Ascending aorta (tissue), 2 donors: ENCODE results near the gene OR6C74. TPM values are rescaled to one million over a fixed set of nuclear protein-coding genes. Genes with fewer than 3 reads are reported as not detected.

Source experiments
- DNase-seq, 2 donors: peaks; one replicate each; pipeline ENCODE4 v3.0.0-alpha.2; 2019; ENCODE audit warnings: low spot score in 2 of 2
- H3K27ac ChIP-seq, 2 donors: fragments of 200-600 bp; sonication (generic); one replicate each; pipeline ENCODE4 v1.5.1; 2016 to 2017; ENCODE audit warnings: mild to moderate bottlenecking in 1 of 2
- H3K27me3 ChIP-seq: fragments of 200-600 bp; sonication (generic); one replicate; pipeline ENCODE4 v1.5.1; 2017
- H3K36me3 ChIP-seq, 2 donors: fragments of 200-600 bp; sonication (generic); one replicate each; pipeline ENCODE4 v1.5.1; 2016
- H3K4me1 ChIP-seq, 2 donors: fragments of 200-600 bp; sonication (generic); one replicate each; pipeline ENCODE4 v1.5.1; 2016 to 2017; ENCODE audit warnings: mild to moderate bottlenecking in 1 of 2
- H3K4me3 ChIP-seq, 2 donors: fragments of 200-600 bp; sonication (generic); one replicate each; pipeline ENCODE4 v1.5.1; 2016 to 2017; ENCODE audit warnings: mild to moderate bottlenecking in 1 of 2
- H3K9me3 ChIP-seq, 2 donors: fragments of 200-600 bp; sonication (generic); one replicate each; pipeline ENCODE4 v1.5.1; 2016
- intact Hi-C: fragments of 100-400 bp; cut with DNase I; formaldehyde crosslinking; loops from one replicate; pipeline ENCODE4 v1.15.1; 2023
- total RNA-seq: library from RNA; depleted of rRNA; stranded (reverse); fragments of >200 nt; gene quantifications from one replicate; pipeline ENCODE4 v1.1.0, GENCODE V29; 2016
- TF ChIP-seq, protein P1 (sequence below), 3 experiments: fragments of 200-600 bp in 2 of 3; fragments of 450-650 bp in 1 of 3; sonication (generic) in 2 of 3; IDR thresholded peaks; one replicate each; pipeline ENCODE4 v1.5.1; 2016 to 2019; ENCODE audit warnings: antibody characterized with exemption in 3 of 3, mild to moderate bottlenecking in 1 of 3, moderate library complexity in 1 of 3

Gene OR6C74
- total RNA-seq, 1 donor from 2014 or later, result not detected

DNA sequence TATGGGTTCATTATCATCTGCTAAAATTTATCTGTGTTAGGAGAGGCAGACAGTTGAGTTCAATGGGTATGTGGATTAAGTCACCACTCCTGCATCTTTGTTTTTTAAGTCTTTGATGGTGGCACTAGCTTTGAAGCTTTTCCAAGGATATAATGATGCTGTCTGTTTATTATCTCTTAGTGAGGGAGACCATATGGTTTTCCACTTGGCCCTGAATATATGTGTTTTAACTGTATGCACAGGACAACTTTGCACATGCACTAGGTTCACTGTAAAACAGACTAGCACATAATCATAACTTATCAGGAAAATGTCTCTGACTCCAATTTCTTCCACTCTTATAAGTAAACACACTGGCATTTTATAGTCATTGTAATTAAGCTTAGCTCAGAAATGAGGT, 8.9 kb downstream of the OR6C74 start:
- TF ChIP-seq, protein P1, sequence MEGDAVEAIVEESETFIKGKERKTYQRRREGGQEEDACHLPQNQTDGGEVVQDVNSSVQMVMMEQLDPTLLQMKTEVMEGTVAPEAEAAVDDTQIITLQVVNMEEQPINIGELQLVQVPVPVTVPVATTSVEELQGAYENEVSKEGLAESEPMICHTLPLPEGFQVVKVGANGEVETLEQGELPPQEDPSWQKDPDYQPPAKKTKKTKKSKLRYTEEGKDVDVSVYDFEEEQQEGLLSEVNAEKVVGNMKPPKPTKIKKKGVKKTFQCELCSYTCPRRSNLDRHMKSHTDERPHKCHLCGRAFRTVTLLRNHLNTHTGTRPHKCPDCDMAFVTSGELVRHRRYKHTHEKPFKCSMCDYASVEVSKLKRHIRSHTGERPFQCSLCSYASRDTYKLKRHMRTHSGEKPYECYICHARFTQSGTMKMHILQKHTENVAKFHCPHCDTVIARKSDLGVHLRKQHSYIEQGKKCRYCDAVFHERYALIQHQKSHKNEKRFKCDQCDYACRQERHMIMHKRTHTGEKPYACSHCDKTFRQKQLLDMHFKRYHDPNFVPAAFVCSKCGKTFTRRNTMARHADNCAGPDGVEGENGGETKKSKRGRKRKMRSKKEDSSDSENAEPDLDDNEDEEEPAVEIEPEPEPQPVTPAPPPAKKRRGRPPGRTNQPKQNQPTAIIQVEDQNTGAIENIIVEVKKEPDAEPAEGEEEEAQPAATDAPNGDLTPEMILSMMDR (IDR thresholded peaks at IDR 0.05), result no peak
- no peak overlapping the region for H3K4me3 ChIP-seq
- H3K4me1 ChIP-seq, result no peaks in the 10 kb centered on the region
- no peaks in the 10 kb centered on the region for H3K9me3 ChIP-seq
- no peaks in the 10 kb centered on the region for H3K36me3 ChIP-seq
- H3K27ac ChIP-seq, result no peak overlapping the region
- DNase-seq, result no peak
- H3K27me3 ChIP-seq, result no peaks in the 10 kb centered on the region
- intact Hi-C loops, result no loop called here

DNA sequence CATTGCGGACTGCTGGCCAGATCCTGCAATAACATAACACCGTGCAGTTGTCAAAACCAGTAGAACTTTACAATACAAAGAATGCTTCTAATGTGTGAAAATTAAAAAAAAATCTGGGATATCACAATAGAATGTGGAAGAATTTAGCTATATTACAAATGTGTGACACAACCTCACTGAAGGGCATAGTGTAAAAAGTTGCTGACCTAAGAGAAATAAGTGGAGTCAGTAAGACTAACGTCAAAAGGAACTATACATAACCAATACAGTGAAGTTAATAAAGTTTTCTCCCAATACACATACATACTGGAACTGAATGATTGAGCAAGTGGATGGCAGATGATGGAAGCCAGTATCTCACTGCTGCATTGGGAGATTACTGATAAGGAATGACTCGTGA, 12.4 kb downstream of the OR6C74 start:
- Histone ChIP-seq H3K36me3 (no peaks in the 10 kb centered on the region), H3K27me3 (no peaks in the 10 kb centered on the region), H3K4me1 (no peaks in the 10 kb centered on the region), H3K9me3 (no peaks in the 10 kb centered on the region), H3K4me3 (no peak overlapping the region), H3K27ac (no peak overlapping the region)
- TF ChIP-seq, protein P1 (IDR thresholded peaks at IDR 0.05), result no peak
- intact Hi-C loops, result no loop called here
- DNase-seq, result no peak

DNA sequence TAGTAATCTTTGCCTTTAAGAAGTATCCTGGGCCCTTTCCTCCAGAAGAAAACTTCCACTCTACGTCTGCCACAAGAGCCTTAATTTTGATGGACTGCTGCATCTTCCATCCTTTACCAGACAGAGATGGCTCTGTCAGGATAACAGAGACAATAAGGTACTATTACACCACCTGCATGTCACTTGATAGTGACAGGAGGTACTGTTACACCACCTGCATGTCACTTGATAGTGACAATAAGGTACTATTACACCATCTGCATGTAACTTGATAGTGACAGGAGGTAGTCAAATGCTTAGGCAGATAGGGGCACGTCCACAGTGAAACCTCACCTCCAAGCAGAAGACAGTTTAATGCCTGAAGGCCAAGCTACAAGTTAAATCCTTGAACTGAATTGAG, 13.9 kb downstream of the OR6C74 start:
- Histone ChIP-seq H3K4me3 (no peak overlapping the region), H3K9me3 (no peaks in the 10 kb centered on the region), H3K27ac (no peak overlapping the region), H3K36me3 (no peaks in the 10 kb centered on the region), H3K4me1 (no peaks in the 10 kb centered on the region), H3K27me3 (no peaks in the 10 kb centered on the region)
- intact Hi-C loops, result no loop called here
- TF ChIP-seq, protein P1 (IDR thresholded peaks at IDR 0.05), result no peak
- no peak for DNase-seq

DNA sequence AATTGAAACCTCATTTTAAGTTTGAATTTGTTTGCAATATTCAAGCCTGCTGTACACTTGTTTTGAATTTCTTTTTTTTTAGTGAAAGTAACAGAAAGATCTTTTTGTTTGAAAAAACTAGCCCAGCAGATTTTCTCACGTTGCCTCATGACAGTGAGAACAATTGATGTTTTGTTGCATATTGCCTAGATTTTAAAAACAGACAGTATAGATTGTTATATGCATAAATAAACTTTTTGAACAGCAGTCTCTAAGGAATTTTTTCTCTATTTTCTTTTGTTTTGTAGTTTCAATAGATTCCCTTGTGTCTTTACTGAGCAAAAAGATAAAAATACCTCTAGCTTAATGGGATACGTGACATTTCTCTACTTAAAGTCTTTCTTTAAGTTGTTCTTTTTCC, 36.6 kb downstream of the OR6C74 start:
- Histone ChIP-seq H3K27me3 (no peaks in the 10 kb centered on the region), H3K27ac (no peak overlapping the region), H3K9me3 (no peaks in the 10 kb centered on the region), H3K4me3 (no peak overlapping the region), H3K4me1 (no peaks in the 10 kb centered on the region), H3K36me3 (no peaks in the 10 kb centered on the region)
- DNase-seq, result no peak
- intact Hi-C loops, result no loop called here
- TF ChIP-seq, protein P1 (IDR thresholded peaks at IDR 0.05), result no peak

DNA sequence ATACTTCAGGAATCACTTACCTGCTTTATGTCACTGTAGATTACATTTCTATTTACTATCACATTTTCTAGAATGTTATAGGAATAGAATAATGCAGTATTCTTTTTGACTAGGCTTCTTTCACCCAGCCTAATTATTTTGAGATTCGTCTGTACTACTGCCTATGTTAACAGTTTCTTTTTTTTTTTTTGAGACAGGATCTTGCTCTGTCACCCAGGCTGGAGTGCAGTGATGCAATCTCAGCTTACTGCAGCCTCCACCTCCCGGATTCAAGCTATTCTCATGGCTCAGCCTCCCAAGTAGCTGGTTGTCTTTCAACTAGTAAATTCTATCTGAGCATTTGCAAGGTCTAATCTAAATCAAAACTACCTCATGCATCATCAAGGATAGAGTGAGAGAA, 45.6 kb downstream of the OR6C74 start:
- TF ChIP-seq, protein P1 (IDR thresholded peaks at IDR 0.05), result no peak
- Histone ChIP-seq H3K27me3 (no peaks in the 10 kb centered on the region), H3K36me3 (no peaks in the 10 kb centered on the region), H3K4me3 (no peak overlapping the region), H3K9me3 (no peaks in the 10 kb centered on the region), H3K4me1 (no peaks in the 10 kb centered on the region), H3K27ac (no peak overlapping the region)
- intact Hi-C loops, result no loop called here
- no peak for DNase-seq

Other genes starting within 250 kb of the OR6C74 start
- gene NEUROD4, start 224.6 kb upstream of the OR6C74 start, total RNA-seq, result not detected
- not detected for gene OR9K2, start 118.2 kb upstream of the OR6C74 start, total RNA-seq
- gene OR10A7, start 23.6 kb upstream of the OR6C74 start, total RNA-seq, result not detected
- not detected for gene OR6C6, start 52.0 kb downstream of the OR6C74 start, total RNA-seq
- gene OR6C1, start 69.7 kb downstream of the OR6C74 start, total RNA-seq, result not detected
- not detected for gene OR6C3, start 86.1 kb downstream of the OR6C74 start, total RNA-seq
- not detected for gene OR6C75, start 118.4 kb downstream of the OR6C74 start, total RNA-seq
- gene OR6C65, start 155.9 kb downstream of the OR6C74 start, total RNA-seq, result not detected
- gene OR6C76, start 181.6 kb downstream of the OR6C74 start, total RNA-seq, result not detected
- not detected for gene OR6C2, start 199.5 kb downstream of the OR6C74 start, total RNA-seq
- not detected for gene OR6C70, start 225.5 kb downstream of the OR6C74 start, total RNA-seq
- gene OR6C68, start 247.8 kb downstream of the OR6C74 start, total RNA-seq, result not detected